SK-N-SH (cell line): ENCODE measurements around the gene TRIM44.

Experiments used
- CHD2 ChIP-seq: fragments of 150-350 bp; IDR thresholded peaks from 2 replicates; pipeline ENCODE4 v1.6.1; 2018; ENCODE audit warnings: low read length; ENCODE audit not compliant: partially characterized antibody
- CTCF ChIP-seq: fragments of 200-600 bp; sonication (generic); IDR thresholded peaks from 2 replicates; pipeline ENCODE4 v1.6.1; 2017; ENCODE audit warnings: antibody characterized with exemption, mild to moderate bottlenecking, moderate library complexity
- ELF1 ChIP-seq: IDR thresholded peaks from 2 replicates; pipeline ENCODE4 v1.4.0; 2012
- EP300 ChIP-seq, 2 experiments: IDR thresholded peaks; 2 replicates each; pipeline versions ENCODE4 v1.4.0 to v1.6.1; 2012; ENCODE audit warnings: borderline replicate concordance in 1 of 2, low read depth in 1 of 2, low read length in 1 of 2
- GABPA ChIP-seq: IDR thresholded peaks from 2 replicates; pipeline ENCODE4 v1.4.0; 2012; ENCODE audit warnings: low read depth, mild to moderate bottlenecking
- IRF3 ChIP-seq: fragments of 150-350 bp; IDR thresholded peaks from 2 replicates; pipeline ENCODE4 v1.6.1; 2016; ENCODE audit warnings: mild to moderate bottlenecking, low read depth, low read length
- JUND ChIP-seq: IDR thresholded peaks from 2 replicates; pipeline ENCODE4 v1.4.0; 2012
- MAX ChIP-seq: IDR thresholded peaks from 2 replicates; pipeline ENCODE4 v1.4.0; 2012; ENCODE audit warnings: low read depth
- NFIC ChIP-seq: IDR thresholded peaks from 2 replicates; pipeline ENCODE4 v1.4.0; 2012; ENCODE audit warnings: borderline replicate concordance
- NRF1 ChIP-seq: IDR thresholded peaks from 2 replicates; pipeline ENCODE4 v1.6.1; 2012; ENCODE audit warnings: low read depth, mild to moderate bottlenecking, low read length
- POLR2AphosphoS5 ChIP-seq: IDR thresholded peaks from 2 replicates; pipeline ENCODE4 v1.6.1; 2012; ENCODE audit warnings: low read depth, low read length
- SIN3A ChIP-seq: IDR thresholded peaks from 2 replicates; pipeline ENCODE4 v1.6.1; 2012; ENCODE audit warnings: low read depth, mild to moderate bottlenecking, low read length, moderate library complexity, borderline replicate concordance
- TEAD4 ChIP-seq: IDR thresholded peaks from 2 replicates; pipeline ENCODE4 v1.4.0; 2012; ENCODE audit warnings: mild to moderate bottlenecking, borderline replicate concordance; ENCODE audit not compliant: insufficient read depth
- USF2 ChIP-seq: fragments of 150-350 bp; IDR thresholded peaks from 2 replicates; pipeline ENCODE4 v1.6.1; 2017; ENCODE audit warnings: antibody characterized with exemption, low read length, low read depth, borderline replicate concordance

GRCh38 chr11:35702126-35702525, 39.6 kb downstream of the TRIM44 start:
- TF ChIP-seq JUND = no peak
- no peak for TF ChIP-seq CTCF
- no peak for TF ChIP-seq MAX
- TF ChIP-seq ELF1 = no peak
- no peak for TF ChIP-seq CHD2
- no peak for TF ChIP-seq EP300 (IDR thresholded peaks at IDR 0.05; ENCODE audit: borderline replicate concordance in 1 of 2, low read depth in 1 of 2, low read length in 1 of 2)
- no peak for TF ChIP-seq NRF1
- TF ChIP-seq SIN3A = no peak
- TF ChIP-seq TEAD4 = no peak
- TF ChIP-seq USF2 = no peak
- no peak for TF ChIP-seq POLR2AphosphoS5
- no peak for TF ChIP-seq NFIC
- TF ChIP-seq GABPA = no peak
- TF ChIP-seq IRF3 = no peak
